ENCODE data around the gene GNAQ. TPM values are rescaled to one million over a fixed set of nuclear protein-coding genes. Genes with fewer than 3 reads are reported as not detected.

The GNAQ gene
- total RNA-seq, 3 donors from 2014 or later (not counting 1 experiment from before 2014, with no cell fraction given) = 17.8 to 51.6 (median 24.5) TPM

- Mint-ChIP-seq H3K4me3 (no peak overlapping the region), H3K4me1 (no peaks in the 10 kb centered on the region), H3K27me3 (ENCODE audit: low read depth in 2 of 2) (no peaks in the 10 kb centered on the region), H3K36me3 (peaks cover 5% of the 10 kb centered on the region), H3K9me3 (no peaks in the 10 kb centered on the region), H3K27ac (no peak overlapping the region)
- H3K27ac ChIP-seq (ENCODE audit: low read length) = no peak overlapping the region
- 95% methylated on average over 5 of the region's 5 CpGs for WGBS (ENCODE audit: insufficient coverage)
- H3K4me3 ChIP-seq (ENCODE audit: low read length) = no peak overlapping the region
- ATAC-seq = no peak
- no peak for TF ChIP-seq CTCF (IDR thresholded peaks at IDR 0.05)
- DNase-seq = no peak
- intact Hi-C loops (cut with micrococcal nuclease) = no loop called here
- H3K36me3 ChIP-seq (ENCODE audit: control insufficient read depth, insufficient read depth, low read length) = peaks cover 3% of the 10 kb centered on the region
- H3K9me3 ChIP-seq (ENCODE audit: control insufficient read depth, insufficient read depth, low read length) = no peaks in the 10 kb centered on the region
- no peaks in the 10 kb centered on the region for H3K4me1 ChIP-seq (ENCODE audit: control insufficient read depth, insufficient read depth, low read length)
- no peaks in the 10 kb centered on the region for H3K27me3 ChIP-seq (ENCODE audit: control insufficient read depth, insufficient read depth, low read length)
Observed at GRCh38 chr9:77789891-77790290, 241.7 kb downstream of the GNAQ start.

- Mint-ChIP-seq H3K9me3 (no peaks in the 10 kb centered on the region), H3K4me3 (no peak overlapping the region), H3K4me1 (peaks cover 0 to 5% of the 10 kb centered on the region in 2 donors), H3K36me3 (no peaks in the 10 kb centered on the region), H3K27me3 (ENCODE audit: low read depth in 2 of 2) (no peaks in the 10 kb centered on the region), H3K27ac (no peak overlapping the region)
- H3K27ac ChIP-seq (ENCODE audit: low read length) = no peak overlapping the region
- no peaks in the 10 kb centered on the region for H3K4me1 ChIP-seq (ENCODE audit: control insufficient read depth, insufficient read depth, low read length)
- no peak for TF ChIP-seq CTCF (IDR thresholded peaks at IDR 0.05)
- WGBS (ENCODE audit: insufficient coverage) = 87% methylated on average over 2 of the region's 2 CpGs
- no peak overlapping the region for H3K4me3 ChIP-seq (ENCODE audit: low read length)
- ATAC-seq (no peak), DNase-seq (no peak)
- no peaks in the 10 kb centered on the region for H3K27me3 ChIP-seq (ENCODE audit: control insufficient read depth, insufficient read depth, low read length)
- intact Hi-C loops (cut with micrococcal nuclease) = no loop called here
- H3K36me3 ChIP-seq (ENCODE audit: control insufficient read depth, insufficient read depth, low read length) = no peaks in the 10 kb centered on the region
- no peaks in the 10 kb centered on the region for H3K9me3 ChIP-seq (ENCODE audit: control insufficient read depth, insufficient read depth, low read length)
Observed at GRCh38 chr9:77785341-77785740, 246.3 kb downstream of the GNAQ start.

- Histone ChIP-seq H3K4me1 (ENCODE audit: control insufficient read depth, insufficient read depth, low read length) (no peaks in the 10 kb centered on the region), H3K27ac (ENCODE audit: low read length) (no peak overlapping the region), H3K27me3 (ENCODE audit: control insufficient read depth, insufficient read depth, low read length) (no peaks in the 10 kb centered on the region), H3K4me3 (ENCODE audit: low read length) (no peak overlapping the region), H3K9me3 (ENCODE audit: control insufficient read depth, insufficient read depth, low read length) (no peaks in the 10 kb centered on the region), H3K36me3 (ENCODE audit: control insufficient read depth, insufficient read depth, low read length) (no peaks in the 10 kb centered on the region)
- intact Hi-C loops (cut with micrococcal nuclease) = no loop called here
- Mint-ChIP-seq H3K36me3 (no peaks in the 10 kb centered on the region), H3K27ac (no peak overlapping the region), H3K27me3 (ENCODE audit: low read depth in 2 of 2) (no peaks in the 10 kb centered on the region), H3K4me1 (peaks cover 5 to 7% of the 10 kb centered on the region in 2 donors), H3K9me3 (no peaks in the 10 kb centered on the region), H3K4me3 (no peak overlapping the region)
- DNase-seq (no peak), ATAC-seq (no peak)
- no peak for TF ChIP-seq CTCF (IDR thresholded peaks at IDR 0.05)
- 44% methylated on average over 3 of the region's 3 CpGs for WGBS (ENCODE audit: insufficient coverage)
Observed at GRCh38 chr9:77783518-77783917, 248.1 kb downstream of the GNAQ start.

- no peaks in the 10 kb centered on the region for H3K27me3 Mint-ChIP-seq (ENCODE audit: low read depth in 2 of 2)
- DNase-seq (peak in 1 of 2 donors; percentile 10), ATAC-seq (peak in 1 of 3 donors; percentile 20)
- Histone ChIP-seq H3K27me3 (ENCODE audit: control insufficient read depth, insufficient read depth, low read length) (no peaks in the 10 kb centered on the region), H3K27ac (ENCODE audit: low read length) (no peak overlapping the region), H3K4me3 (ENCODE audit: low read length) (no peak overlapping the region), H3K9me3 (ENCODE audit: control insufficient read depth, insufficient read depth, low read length) (peaks cover 5% of the 10 kb centered on the region), H3K36me3 (ENCODE audit: control insufficient read depth, insufficient read depth, low read length) (no peaks in the 10 kb centered on the region), H3K4me1 (ENCODE audit: control insufficient read depth, insufficient read depth, low read length) (no peaks in the 10 kb centered on the region)
- peaks cover 4 to 6% of the 10 kb centered on the region in 2 donors for H3K9me3 Mint-ChIP-seq
- TF ChIP-seq CTCF (IDR thresholded peaks at IDR 0.05) = no peak
- peak overlapping the region; percentile 62 for H3K4me3 Mint-ChIP-seq
- peaks cover 5 to 7% of the 10 kb centered on the region in 2 donors for H3K4me1 Mint-ChIP-seq
- H3K27ac Mint-ChIP-seq = peak overlapping the region in 1 of 2 donors; percentile 51
- intact Hi-C loops (cut with micrococcal nuclease) = no loop called here
- no CpG with 5 or more reads among the region's 2 CpGs for WGBS (ENCODE audit: insufficient coverage)
- H3K36me3 Mint-ChIP-seq = peaks cover 16% of the 10 kb centered on the region
Observed at GRCh38 chr9:77779010-77779409, 252.6 kb downstream of the GNAQ start.

Measured in natural killer cell (primary cell).